Activated T-cell treated with anti-CD3 and anti-CD28 coated beads for 48 hours (primary cell): ENCODE results near the gene CCM2L.

Experiments
- DNase-seq: peaks from one replicate; pipeline ENCODE4 v3.0.0-alpha.2; 2020; ENCODE audit warnings: low read depth

Gene CCM2L

GRCh38 chr20:31992086-31992485 is 18.2 kb upstream of the CCM2L start:
- no peak for DNase-seq

GRCh38 chr20:31996996-31997395 is 13.2 kb upstream of the CCM2L start:
- DNase-seq = no peak

GRCh38 chr20:31998246-31998645 is 12.0 kb upstream of the CCM2L start:
- no peak for DNase-seq

GRCh38 chr20:32003325-32003724 is 6.9 kb upstream of the CCM2L start:
- DNase-seq = no peak

GRCh38 chr20:32004963-32005362 is 5.3 kb upstream of the CCM2L start:
- no peak for DNase-seq

GRCh38 chr20:32006053-32006452 is 4.2 kb upstream of the CCM2L start:
- DNase-seq = no peak

GRCh38 chr20:32006841-32007786 is 3.1 kb upstream of the CCM2L start:
- no peak for DNase-seq

- no peak for DNase-seq
These were observed 2.2 kb upstream of the CCM2L start for GRCh38 chr20:32007787-32008616.

GRCh38 chr20:32009564-32009963 is 674 bp upstream of the CCM2L start:
- DNase-seq = no peak

GRCh38 chr20:32010666-32011065 is 428 bp downstream of the CCM2L start:
- no peak for DNase-seq

GRCh38 chr20:32012159-32012688 is 2.0 kb downstream of the CCM2L start:
- DNase-seq = no peak

GRCh38 chr20:32013326-32013725 is 3.1 kb downstream of the CCM2L start:
- no peak for DNase-seq

GRCh38 chr20:32017711-32018251 is 7.5 kb downstream of the CCM2L start:
- DNase-seq = peak; percentile 10

GRCh38 chr20:32018269-32019155 is 8.3 kb downstream of the CCM2L start:
- peak; percentile 40 for DNase-seq

- no peak for DNase-seq
These were observed 8.9 kb downstream of the CCM2L start for GRCh38 chr20:32019156-32019510.

GRCh38 chr20:32019563-32020463 is 9.6 kb downstream of the CCM2L start:
- no peak for DNase-seq

- no peak for DNase-seq
These were observed 10.9 kb downstream of the CCM2L start for GRCh38 chr20:32021091-32021490.

GRCh38 chr20:32024683-32025295 is 14.6 kb downstream of the CCM2L start:
- no peak for DNase-seq

GRCh38 chr20:32027643-32028042 is 17.4 kb downstream of the CCM2L start:
- DNase-seq = no peak
